Superior temporal gyrus (tissue), 1 donor: ENCODE data around the gene CCDC92.

Source experiments
- DNase-seq: peaks from one replicate; pipeline ENCODE4 v3.0.0-alpha.2; 2016; ENCODE audit errors: extremely low spot score

Gene CCDC92

GRCh38 chr12:123910057-123910456, 62.6 kb downstream of the CCDC92 start:
- no peak for DNase-seq

DNA sequence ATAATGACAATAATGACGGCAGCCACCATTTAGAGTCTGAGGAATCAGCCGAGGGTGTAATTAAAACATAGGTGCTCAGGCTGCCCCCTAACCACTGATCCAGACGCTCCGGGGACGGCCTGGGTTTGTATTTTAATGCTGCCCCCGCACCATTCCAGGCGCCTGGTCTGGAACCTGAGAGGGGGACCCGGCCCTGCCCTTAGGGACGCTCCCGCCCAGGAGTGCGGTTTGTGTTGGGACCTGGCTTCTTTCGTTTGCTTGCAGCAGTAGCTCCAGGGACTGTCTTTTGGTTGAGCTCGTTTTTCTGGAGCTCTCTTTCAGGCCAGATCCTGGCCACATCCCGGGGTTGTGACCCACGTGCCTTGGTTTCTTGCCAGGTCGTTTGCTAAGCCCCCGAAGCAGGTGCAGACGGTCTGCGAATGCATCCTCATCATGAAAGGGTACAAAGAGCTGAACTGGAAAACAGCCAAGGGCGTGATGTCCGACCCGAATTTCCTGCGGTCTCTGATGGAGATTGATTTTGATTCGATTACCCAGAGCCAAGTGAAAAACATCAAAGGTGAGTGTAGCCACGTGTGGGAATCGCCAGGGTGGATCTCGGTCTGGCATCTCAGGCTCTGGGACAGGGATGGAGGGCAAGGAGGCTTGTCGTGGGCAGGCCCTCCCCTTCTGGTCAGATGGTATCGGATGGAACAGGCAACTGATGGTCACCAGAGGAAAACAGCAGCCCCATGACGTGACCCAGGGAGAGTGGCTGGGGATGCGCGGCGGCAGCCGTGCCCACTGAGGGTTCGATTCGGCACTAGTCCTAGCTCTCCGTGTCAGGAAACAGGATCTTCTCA, 63.5 kb downstream of the CCDC92 start:
- DNase-seq, result no peak

GRCh38 chr12:123907726-123908476, 64.7 kb downstream of the CCDC92 start:
- no peak for DNase-seq

- no peak for DNase-seq
Measured at GRCh38 chr12:123906711-123907420, 65.8 kb downstream of the CCDC92 start.

DNA sequence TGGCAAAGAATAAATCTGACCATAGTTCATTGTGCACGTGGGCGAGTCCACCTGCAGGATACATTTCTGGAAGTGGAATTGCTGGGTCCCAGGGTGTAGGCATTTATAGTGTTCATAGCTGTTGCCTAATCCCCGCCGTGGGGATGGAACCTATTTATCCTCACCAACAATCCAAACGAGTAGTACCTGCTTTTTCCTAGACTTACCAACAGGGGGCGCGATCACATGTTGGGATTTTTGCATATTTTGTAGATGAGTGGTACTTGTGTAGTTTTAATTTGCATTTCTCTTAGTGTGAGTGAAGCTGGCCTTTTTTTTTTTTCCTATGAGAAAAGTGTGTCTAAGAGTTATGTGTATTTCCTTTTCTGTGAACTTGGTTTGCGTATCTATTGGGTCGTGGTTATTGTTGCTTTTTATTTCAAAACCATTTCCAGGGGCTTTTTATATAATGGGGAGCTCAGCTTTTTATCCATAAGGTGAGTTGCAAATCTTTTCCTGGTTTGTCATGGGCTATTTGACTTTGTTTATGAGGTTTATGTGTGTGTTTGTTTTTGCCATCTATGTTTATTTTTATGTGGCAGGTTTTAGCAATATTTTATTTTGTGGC, 67.2 kb downstream of the CCDC92 start:
- peak; percentile 88 for DNase-seq

- no peak for DNase-seq
Measured at GRCh38 chr12:123903301-123904065, 69.1 kb downstream of the CCDC92 start.

- no peak for DNase-seq
Measured at GRCh38 chr12:123902821-123903220, 69.8 kb downstream of the CCDC92 start.

GRCh38 chr12:123900871-123901376, 71.7 kb downstream of the CCDC92 start:
- DNase-seq, result no peak

DNA sequence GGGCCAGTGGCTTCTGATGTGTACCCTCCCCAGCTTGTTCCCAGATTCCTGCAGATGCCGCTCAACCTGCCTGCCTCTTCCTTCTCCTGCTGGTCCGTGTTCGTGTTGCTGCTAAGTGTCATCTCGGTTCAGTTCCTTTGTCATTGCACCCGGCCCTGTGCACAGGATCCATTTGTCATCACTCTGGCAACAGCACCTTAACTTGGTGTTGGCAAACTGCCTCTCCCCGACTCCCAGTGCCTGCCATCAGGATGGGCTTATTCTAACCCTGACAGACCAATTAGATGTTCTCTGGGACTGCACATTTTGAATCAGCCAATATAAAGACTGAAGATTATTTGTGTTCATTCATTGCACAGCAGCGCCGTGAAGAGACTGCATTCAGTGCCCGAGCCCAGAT, 73.3 kb downstream of the CCDC92 start:
- no peak for DNase-seq

GRCh38 chr12:123898673-123899072, 74.0 kb downstream of the CCDC92 start:
- DNase-seq, result no peak

GRCh38 chr12:123897221-123897620, 75.4 kb downstream of the CCDC92 start:
- DNase-seq, result no peak

- DNase-seq, result no peak
Measured at GRCh38 chr12:123896767-123897166, 75.9 kb downstream of the CCDC92 start.

DNA sequence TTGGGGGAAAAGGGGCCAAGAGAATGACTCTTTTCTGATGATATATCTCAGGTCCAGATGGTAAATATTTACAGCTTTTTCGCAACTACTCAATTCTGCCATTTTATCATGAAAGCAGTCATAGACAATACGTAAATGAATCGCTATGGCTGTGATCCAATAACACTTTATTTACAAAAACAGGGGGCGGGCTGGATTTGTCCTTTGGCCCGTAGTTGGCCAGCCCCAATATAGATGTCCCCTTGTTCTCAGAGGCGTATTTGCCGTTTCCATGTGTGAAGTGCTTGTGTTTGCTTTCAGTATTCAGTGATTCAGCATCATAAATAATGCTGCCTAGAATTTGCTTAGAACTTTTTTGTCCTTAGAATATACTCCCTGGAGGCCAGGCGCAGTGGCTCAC, 77.2 kb downstream of the CCDC92 start:
- DNase-seq, result peak; percentile 61

GRCh38 chr12:123894823-123895345, 77.7 kb downstream of the CCDC92 start:
- no peak for DNase-seq

GRCh38 chr12:123893276-123893675, 79.4 kb downstream of the CCDC92 start:
- no peak for DNase-seq

GRCh38 chr12:123892853-123893252, 79.8 kb downstream of the CCDC92 start:
- no peak for DNase-seq

DNA sequence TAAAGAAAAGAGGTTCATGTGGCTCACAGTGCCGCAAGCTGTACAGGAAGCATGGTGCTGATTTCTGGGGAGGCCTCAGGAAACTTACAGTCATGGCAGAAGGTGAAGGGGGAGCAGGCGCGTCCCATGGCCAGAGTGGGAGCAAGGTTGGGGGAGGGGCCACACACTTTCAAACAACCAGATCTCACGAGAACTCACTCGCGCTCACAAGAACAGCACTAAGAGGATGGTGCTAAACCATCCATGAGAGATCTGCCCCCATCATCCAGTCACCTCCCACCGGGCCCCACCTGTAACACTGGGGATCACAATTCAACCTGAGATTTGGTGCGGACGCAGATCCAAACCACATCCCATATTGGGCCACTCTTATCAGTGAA, 80.5 kb downstream of the CCDC92 start:
- no peak for DNase-seq

DNA sequence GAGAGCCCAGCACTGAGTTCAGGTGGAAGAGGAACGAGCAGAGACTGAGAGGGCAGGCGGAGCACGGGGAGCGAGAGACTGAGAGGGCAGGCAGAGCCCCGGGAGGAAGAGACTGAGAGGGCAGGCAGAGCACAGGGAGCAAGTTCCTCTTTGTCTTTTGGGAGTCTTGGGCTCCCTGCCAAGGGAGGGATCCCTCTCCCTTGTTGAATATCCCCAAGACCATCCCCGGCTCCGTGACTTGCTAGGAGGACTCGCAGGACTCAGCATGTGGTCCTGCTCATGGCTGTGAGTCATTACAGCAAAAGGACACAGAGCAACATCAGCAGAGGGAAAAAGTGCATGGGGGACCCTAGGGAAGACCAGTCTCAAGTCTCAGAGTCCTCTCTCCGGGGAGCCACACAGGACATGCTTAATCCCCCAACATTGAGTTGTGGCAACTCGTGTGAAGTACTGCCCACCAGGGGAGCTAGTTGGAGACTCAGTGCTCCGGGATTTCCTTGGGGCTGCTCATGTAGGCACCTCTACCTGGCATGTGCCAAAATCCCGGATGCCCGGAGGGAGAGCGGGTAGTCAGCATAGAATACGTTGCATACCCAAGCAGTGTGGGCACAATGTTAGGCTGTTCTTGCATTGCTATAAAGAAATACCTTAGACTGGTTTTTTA, 81.0 kb downstream of the CCDC92 start:
- DNase-seq, result no peak

DNA sequence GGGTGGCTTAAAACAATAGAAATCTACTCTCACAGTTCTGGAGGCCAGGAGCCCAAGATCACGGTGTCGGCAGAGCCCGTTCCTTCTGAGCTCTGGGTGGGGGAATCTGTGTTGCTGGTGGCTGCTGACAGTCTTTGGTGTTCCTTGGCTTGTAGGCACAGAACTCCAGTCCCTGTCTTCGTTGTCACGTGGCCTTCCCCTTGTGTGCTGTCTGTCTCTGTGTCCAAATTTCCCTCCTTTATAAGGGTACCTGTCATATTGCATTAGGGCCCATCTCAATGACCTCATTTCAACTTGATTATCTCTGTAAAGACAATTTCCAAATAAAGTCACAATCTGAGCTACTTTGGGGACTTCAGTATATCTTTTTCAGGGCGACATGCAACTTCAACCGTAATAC, 81.6 kb downstream of the CCDC92 start:
- no peak for DNase-seq

DNA sequence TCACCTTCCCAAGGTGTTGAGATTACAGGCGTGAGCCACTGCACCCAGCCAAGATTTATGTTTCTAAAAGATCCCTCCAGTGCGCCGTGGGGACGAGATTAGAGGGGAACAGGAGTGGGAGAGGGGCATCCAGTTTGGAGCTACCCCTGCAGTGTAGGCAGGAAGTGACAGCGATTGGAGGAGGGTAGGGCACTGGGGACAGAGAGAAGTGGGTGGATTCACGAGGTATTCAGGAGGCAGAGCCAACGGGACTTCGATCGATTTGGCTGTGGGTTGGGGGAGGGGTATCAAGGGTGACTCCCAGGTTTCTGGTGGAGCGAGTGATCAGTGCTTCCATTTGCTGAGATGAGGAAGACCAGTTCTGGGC, 82.1 kb downstream of the CCDC92 start:
- DNase-seq, result no peak
